ENCODE results near the gene BRICD5. TPM values are rescaled to one million over a fixed set of nuclear protein-coding genes. Genes with fewer than 3 reads are reported as not detected.
"Not testable (repeated sequence)": the region's sequence is repeated elsewhere in the genome, so short reads cannot be mapped to it uniquely, and the experiment has no call there.

Gene BRICD5
- total RNA-seq, 1 donor from 2014 or later, result 32.0 TPM

DNA sequence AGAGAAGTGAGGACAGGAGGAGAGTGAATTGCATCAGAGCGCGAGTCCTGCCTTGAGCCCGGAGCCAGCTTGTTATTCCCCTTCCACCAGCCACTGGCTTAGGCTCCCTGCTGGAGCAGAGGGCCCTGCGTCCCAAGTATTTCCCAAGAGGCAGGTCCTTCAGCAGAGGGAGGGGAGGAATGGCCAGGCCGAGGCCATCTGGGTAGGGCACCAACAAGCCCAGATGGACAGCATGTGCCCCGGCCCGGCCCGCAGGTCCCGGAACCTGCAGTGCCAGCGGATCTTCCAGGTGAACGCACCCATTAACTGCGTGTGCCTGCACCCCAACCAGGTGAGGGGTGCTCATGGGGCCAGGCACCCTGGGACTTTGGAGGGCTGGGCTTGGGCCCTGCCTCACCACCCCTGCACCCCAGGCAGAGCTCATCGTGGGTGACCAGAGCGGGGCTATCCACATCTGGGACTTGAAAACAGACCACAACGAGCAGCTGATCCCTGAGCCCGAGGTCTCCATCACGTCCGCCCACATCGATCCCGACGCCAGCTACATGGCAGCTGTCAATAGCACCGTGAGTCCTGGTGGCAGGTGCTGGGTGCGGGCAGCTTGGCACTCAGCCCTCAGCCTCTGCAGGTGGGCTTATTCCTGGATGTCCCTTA is 3.8 kb downstream of the BRICD5 start:
- no peak for DNase-seq (ENCODE audit: low read depth, low spot score)
- Mint-ChIP-seq H3K4me1 (peaks cover 28% of the 10 kb centered on the region), H3K27me3 (ENCODE audit: low read depth) (peaks cover 5% of the 10 kb centered on the region), H3K9me3 (no peaks in the 10 kb centered on the region), H3K4me3 (peak overlapping the region; percentile 87), H3K27ac (ENCODE audit: unreplicated experiment) (no peak overlapping the region), H3K36me3 (ENCODE audit: low read depth) (peaks cover 5% of the 10 kb centered on the region)
- TF ChIP-seq, protein P1, sequence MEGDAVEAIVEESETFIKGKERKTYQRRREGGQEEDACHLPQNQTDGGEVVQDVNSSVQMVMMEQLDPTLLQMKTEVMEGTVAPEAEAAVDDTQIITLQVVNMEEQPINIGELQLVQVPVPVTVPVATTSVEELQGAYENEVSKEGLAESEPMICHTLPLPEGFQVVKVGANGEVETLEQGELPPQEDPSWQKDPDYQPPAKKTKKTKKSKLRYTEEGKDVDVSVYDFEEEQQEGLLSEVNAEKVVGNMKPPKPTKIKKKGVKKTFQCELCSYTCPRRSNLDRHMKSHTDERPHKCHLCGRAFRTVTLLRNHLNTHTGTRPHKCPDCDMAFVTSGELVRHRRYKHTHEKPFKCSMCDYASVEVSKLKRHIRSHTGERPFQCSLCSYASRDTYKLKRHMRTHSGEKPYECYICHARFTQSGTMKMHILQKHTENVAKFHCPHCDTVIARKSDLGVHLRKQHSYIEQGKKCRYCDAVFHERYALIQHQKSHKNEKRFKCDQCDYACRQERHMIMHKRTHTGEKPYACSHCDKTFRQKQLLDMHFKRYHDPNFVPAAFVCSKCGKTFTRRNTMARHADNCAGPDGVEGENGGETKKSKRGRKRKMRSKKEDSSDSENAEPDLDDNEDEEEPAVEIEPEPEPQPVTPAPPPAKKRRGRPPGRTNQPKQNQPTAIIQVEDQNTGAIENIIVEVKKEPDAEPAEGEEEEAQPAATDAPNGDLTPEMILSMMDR (conservative IDR thresholded peaks at IDR 0.05), result no peak

DNA sequence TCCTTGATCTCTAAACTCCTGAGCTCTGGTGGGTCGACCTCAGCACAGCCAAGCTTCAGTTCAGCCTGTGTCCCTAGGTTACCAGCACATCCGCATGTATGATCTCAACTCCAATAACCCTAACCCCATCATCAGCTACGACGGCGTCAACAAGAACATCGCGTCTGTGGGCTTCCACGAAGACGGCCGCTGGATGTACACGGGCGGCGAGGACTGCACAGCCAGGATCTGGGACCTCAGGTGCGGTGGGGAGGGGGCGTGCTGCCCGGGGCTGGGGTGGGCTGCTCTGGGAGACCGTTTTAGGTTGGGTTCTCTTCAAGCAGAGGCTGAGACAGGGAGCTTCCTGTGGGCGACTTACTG is 4.3 kb downstream of the BRICD5 start:
- peaks cover 5% of the 10 kb centered on the region for H3K27me3 Mint-ChIP-seq (ENCODE audit: low read depth)
- H3K27ac Mint-ChIP-seq (ENCODE audit: unreplicated experiment), result no peak overlapping the region

DNA sequence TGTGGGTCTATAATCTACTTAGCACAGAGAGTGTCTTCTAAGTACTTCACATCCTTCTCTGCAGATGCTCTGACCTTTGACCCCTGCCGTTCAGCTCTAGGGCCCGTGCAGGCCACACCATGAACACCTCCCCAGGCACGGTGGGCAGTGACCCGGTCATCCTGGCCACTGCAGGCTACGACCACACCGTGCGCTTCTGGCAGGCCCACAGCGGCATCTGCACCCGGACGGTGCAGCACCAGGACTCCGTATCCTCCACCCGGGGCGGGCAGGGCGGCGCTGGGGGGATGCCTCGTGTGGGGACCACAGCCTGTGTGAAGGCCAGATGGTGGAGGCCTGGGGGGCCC is 4.7 kb downstream of the BRICD5 start:
- Mint-ChIP-seq H3K4me1 (peaks cover 23% of the 10 kb centered on the region), H3K36me3 (ENCODE audit: low read depth) (peaks cover 5% of the 10 kb centered on the region), H3K27ac (ENCODE audit: unreplicated experiment) (no peak overlapping the region), H3K9me3 (no peaks in the 10 kb centered on the region), H3K4me3 (peak overlapping the region; percentile 86), H3K27me3 (ENCODE audit: low read depth) (peaks cover 5% of the 10 kb centered on the region)
- TF ChIP-seq, protein P1 (conservative IDR thresholded peaks at IDR 0.05), result no peak
- peak; percentile 38 for DNase-seq (ENCODE audit: low read depth, low spot score)

More for the DNA sequence above, 4.3 kb downstream of the BRICD5 start:
- Mint-ChIP-seq H3K4me1 (peaks cover 23% of the 10 kb centered on the region), H3K36me3 (ENCODE audit: low read depth) (peaks cover 5% of the 10 kb centered on the region), H3K4me3 (peak overlapping the region; percentile 86), H3K9me3 (no peaks in the 10 kb centered on the region)
- TF ChIP-seq, protein P1 (conservative IDR thresholded peaks at IDR 0.05), result no peak
- DNase-seq (ENCODE audit: low read depth, low spot score), result no peak

DNA sequence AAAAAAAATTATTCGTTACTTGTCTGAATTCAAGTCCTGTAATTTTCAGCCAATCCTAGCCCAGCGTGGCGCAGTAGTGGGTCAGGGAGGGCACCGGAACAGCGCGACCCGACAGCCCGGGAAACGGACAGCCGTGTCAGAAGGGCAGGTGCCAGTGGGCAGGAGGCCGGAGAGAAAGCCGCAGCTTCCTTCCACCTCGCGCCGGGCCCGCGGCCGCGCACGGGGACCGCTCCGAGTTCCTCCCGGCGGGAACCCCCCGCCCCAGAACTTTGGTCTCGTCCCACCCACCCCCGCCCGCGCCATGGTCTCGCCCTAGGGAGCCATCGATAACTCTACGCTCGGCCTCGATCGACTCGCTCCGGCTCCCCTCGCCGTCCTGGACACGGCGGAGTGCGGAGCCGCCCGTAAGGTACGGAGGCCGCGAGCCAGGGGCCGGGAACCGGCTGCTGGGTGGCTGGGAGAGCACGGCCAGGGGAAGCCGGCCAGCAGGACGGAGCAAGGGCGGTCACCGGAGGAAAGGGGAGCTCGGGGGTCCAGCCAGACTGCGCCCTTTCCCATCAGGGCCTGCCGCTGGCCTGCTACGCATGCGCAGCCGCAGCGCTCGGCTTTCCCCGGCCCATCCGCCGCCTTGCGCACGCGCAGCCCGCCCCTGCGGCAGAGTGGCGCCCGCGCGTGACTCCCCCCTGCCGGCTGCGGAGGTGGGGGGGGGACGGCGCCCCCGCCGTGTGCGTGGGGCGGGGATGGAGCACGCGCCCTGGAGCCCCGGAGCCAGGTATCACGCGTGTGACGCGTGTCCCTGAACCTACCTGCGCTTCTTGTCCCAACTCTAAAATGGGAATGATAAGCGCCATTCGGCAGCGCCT is 5.3 kb downstream of the BRICD5 start, which contains the start of gene MLST8:
MLST8 (plus strand) TSS at position 351 of the 863 bp plus-strand sequence. CDS start 632 bp downstream, outside the sequence.
- H3K4me1 Mint-ChIP-seq, result peaks cover 23% of the 10 kb centered on the region
- TF ChIP-seq, protein P1 (conservative IDR thresholded peaks at IDR 0.05), result peak; percentile 40
- H3K27ac Mint-ChIP-seq (ENCODE audit: unreplicated experiment), result peak within 1 kb of the TSS; percentile 57
- H3K9me3 Mint-ChIP-seq, result no peaks in the 10 kb centered on the region
- H3K4me3 Mint-ChIP-seq, result peak within 1 kb of the TSS; percentile 87
- H3K27me3 Mint-ChIP-seq (ENCODE audit: low read depth), result peaks cover 10% of the 10 kb centered on the region
- DNase-seq (ENCODE audit: low read depth, low spot score), result peak; percentile 73
- peaks cover 5% of the 10 kb centered on the region for H3K36me3 Mint-ChIP-seq (ENCODE audit: low read depth)

DNA sequence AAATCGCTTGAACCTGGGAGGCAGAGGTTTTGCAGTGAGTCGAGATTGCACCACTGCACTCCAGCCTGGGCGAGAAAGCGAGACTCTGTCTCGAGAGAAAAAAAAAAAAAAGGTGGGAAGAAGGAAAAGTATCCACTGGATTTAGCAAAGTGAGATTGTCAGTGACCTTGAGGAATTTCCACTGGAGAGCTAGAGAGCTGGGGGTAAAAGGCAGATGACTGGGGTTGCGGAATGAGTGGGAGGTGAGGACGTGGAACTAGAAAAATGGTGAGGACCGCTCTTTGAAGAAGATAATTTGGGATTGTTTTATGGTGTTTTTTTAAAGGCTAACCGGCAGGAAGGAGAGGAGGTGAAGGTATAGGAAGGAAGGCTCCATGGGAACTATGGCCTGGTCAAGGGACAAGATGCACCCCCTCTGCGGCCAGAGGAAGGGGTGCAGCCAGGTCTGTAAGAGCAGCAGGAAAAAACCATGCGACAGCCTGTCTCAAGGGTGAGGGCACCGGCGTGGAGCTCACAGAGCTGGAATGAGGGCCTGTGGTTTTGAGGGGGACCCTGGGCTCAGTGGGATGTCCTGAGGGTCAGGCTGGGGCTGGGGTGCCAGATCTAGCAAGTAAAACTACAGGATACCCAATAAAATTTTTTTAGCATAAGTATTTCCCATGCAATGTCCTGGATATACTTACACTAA is 6.1 kb downstream of the BRICD5 start:
- TF ChIP-seq, protein P1 (conservative IDR thresholded peaks at IDR 0.05), result no peak
- Mint-ChIP-seq H3K4me3 (peak overlapping the region; percentile 83), H3K27me3 (ENCODE audit: low read depth) (peaks cover 15% of the 10 kb centered on the region), H3K4me1 (peaks cover 23% of the 10 kb centered on the region), H3K27ac (ENCODE audit: unreplicated experiment) (no peak overlapping the region), H3K9me3 (no peaks in the 10 kb centered on the region), H3K36me3 (ENCODE audit: low read depth) (peaks cover 5% of the 10 kb centered on the region)
- DNase-seq (ENCODE audit: low read depth, low spot score), result no peak

DNA sequence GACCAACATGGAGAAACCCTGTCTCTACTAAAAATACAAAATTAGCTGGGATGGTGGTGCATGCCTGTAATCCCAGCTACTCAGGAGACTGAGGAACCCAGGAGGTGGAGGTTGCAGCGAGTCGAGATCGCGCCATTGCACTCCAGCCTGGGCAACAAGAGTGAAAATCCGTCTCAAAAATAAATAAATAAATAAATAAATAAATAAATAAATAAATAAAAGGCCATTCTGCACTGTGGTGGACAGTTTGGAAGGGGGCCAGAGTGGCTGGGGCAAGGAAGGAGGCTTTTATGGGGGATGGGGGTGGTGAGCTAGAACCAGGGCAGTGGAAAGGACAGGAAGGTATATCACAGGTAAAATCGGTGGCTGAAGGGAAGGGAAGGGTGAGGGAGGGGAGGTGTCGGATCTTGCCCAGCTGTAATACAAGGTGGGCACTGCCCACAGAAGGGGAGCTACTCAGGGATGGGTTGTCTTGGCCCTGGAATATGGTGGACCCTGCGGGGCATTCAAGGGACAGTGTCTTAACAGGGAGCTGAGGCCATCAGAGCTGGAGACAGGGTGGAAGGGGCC is 7.5 kb downstream of the BRICD5 start:
- not testable (repeated sequence) for H3K36me3 Mint-ChIP-seq (ENCODE audit: low read depth); H3K9me3 Mint-ChIP-seq; DNase-seq (ENCODE audit: low read depth, low spot score); H3K27ac Mint-ChIP-seq (ENCODE audit: unreplicated experiment)
- Mint-ChIP-seq H3K4me3 (peak overlapping the region; percentile 83), H3K4me1 (peaks cover 23% of the 10 kb centered on the region), H3K27me3 (ENCODE audit: low read depth) (peaks cover 22% of the 10 kb centered on the region)

Measured in neural crest cell (in vitro differentiated cells).